ENCODE data around the gene TMPRSS9.

- no peak for TF ChIP-seq E2F1 (CRISPR knock-in tag; IDR thresholded peaks at IDR 0.05)
- no peak for TF ChIP-seq CTCF (IDR thresholded peaks at IDR 0.05)
- TF ChIP-seq ESRRA (CRISPR knock-in tag; IDR thresholded peaks at IDR 0.05; ENCODE audit: borderline replicate concordance), result no peak
- no peak for TF ChIP-seq E2F5 (CRISPR knock-in tag; IDR thresholded peaks at IDR 0.05)
- TF ChIP-seq, protein P1, sequence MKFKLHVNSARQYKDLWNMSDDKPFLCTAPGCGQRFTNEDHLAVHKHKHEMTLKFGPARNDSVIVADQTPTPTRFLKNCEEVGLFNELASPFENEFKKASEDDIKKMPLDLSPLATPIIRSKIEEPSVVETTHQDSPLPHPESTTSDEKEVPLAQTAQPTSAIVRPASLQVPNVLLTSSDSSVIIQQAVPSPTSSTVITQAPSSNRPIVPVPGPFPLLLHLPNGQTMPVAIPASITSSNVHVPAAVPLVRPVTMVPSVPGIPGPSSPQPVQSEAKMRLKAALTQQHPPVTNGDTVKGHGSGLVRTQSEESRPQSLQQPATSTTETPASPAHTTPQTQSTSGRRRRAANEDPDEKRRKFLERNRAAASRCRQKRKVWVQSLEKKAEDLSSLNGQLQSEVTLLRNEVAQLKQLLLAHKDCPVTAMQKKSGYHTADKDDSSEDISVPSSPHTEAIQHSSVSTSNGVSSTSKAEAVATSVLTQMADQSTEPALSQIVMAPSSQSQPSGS (CRISPR knock-in tag; IDR thresholded peaks at IDR 0.05; ENCODE audit: borderline replicate concordance, low read depth), result no peak
- TF ChIP-seq NR2C2 (CRISPR knock-in tag; IDR thresholded peaks at IDR 0.05), result no peak
- TF ChIP-seq NFYB (CRISPR knock-in tag; conservative IDR thresholded peaks at IDR 0.05; ENCODE audit: low read depth), result no peak
- TF ChIP-seq, protein P2, sequence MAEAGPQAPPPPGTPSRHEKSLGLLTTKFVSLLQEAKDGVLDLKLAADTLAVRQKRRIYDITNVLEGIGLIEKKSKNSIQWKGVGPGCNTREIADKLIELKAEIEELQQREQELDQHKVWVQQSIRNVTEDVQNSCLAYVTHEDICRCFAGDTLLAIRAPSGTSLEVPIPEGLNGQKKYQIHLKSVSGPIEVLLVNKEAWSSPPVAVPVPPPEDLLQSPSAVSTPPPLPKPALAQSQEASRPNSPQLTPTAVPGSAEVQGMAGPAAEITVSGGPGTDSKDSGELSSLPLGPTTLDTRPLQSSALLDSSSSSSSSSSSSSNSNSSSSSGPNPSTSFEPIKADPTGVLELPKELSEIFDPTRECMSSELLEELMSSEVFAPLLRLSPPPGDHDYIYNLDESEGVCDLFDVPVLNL (CRISPR knock-in tag; IDR thresholded peaks at IDR 0.05; ENCODE audit: borderline replicate concordance, low read depth), result no peak
- no peak for TF ChIP-seq TCF7 (CRISPR knock-in tag; IDR thresholded peaks at IDR 0.05; ENCODE audit: low read depth)
- no peak for TF ChIP-seq ZNF232 (CRISPR knock-in tag; IDR thresholded peaks at IDR 0.05)
- TF ChIP-seq, protein P3, sequence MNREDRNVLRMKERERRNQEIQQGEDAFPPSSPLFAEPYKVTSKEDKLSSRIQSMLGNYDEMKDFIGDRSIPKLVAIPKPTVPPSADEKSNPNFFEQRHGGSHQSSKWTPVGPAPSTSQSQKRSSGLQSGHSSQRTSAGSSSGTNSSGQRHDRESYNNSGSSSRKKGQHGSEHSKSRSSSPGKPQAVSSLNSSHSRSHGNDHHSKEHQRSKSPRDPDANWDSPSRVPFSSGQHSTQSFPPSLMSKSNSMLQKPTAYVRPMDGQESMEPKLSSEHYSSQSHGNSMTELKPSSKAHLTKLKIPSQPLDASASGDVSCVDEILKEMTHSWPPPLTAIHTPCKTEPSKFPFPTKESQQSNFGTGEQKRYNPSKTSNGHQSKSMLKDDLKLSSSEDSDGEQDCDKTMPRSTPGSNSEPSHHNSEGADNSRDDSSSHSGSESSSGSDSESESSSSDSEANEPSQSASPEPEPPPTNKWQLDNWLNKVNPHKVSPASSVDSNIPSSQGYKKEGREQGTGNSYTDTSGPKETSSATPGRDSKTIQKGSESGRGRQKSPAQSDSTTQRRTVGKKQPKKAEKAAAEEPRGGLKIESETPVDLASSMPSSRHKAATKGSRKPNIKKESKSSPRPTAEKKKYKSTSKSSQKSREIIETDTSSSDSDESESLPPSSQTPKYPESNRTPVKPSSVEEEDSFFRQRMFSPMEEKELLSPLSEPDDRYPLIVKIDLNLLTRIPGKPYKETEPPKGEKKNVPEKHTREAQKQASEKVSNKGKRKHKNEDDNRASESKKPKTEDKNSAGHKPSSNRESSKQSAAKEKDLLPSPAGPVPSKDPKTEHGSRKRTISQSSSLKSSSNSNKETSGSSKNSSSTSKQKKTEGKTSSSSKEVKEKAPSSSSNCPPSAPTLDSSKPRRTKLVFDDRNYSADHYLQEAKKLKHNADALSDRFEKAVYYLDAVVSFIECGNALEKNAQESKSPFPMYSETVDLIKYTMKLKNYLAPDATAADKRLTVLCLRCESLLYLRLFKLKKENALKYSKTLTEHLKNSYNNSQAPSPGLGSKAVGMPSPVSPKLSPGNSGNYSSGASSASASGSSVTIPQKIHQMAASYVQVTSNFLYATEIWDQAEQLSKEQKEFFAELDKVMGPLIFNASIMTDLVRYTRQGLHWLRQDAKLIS (CRISPR knock-in tag; IDR thresholded peaks at IDR 0.05; ENCODE audit: borderline replicate concordance), result no peak
- TF ChIP-seq JUN (CRISPR knock-in tag; IDR thresholded peaks at IDR 0.05), result no peak
- no peak for TF ChIP-seq FOXJ3 (CRISPR knock-in tag; IDR thresholded peaks at IDR 0.05; ENCODE audit: borderline replicate concordance)
Measured at GRCh38 chr19:2428321-2428690, 68.2 kb downstream of the TMPRSS9 start.

All from WTC11 (cell line).